ENCODE measurements around the gene MAP3K10. TPM values are rescaled to one million over a fixed set of nuclear protein-coding genes. Genes with fewer than 3 reads are reported as not detected.

Gene MAP3K10
- polyA plus RNA-seq, 1 donor from 2014 or later = 18.3 TPM

DNA sequence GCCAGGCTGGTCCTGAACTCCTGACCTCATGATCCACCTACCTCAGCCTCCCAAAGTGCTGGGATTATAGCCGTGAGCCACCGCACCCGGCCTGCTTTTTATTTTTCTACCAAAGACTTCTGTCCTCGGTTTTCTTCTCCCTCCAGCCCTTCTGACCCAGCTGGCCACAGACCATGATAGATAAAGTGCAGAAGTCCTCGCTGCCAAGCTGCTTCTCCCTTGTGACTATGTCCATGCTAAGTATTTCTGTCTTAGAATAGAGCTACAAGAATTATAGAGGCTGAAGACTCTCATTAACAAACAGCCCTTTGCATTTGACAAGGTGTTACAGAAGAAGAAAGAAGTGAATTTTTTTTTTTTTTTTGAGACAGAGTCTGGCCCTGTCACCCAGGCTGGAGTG lies 15.4 kb upstream of the MAP3K10 start (continued):
- TF ChIP-seq EP300 (conservative IDR thresholded peaks at IDR 0.05; ENCODE audit: poor library complexity, severe bottlenecking) = no peak

DNA sequence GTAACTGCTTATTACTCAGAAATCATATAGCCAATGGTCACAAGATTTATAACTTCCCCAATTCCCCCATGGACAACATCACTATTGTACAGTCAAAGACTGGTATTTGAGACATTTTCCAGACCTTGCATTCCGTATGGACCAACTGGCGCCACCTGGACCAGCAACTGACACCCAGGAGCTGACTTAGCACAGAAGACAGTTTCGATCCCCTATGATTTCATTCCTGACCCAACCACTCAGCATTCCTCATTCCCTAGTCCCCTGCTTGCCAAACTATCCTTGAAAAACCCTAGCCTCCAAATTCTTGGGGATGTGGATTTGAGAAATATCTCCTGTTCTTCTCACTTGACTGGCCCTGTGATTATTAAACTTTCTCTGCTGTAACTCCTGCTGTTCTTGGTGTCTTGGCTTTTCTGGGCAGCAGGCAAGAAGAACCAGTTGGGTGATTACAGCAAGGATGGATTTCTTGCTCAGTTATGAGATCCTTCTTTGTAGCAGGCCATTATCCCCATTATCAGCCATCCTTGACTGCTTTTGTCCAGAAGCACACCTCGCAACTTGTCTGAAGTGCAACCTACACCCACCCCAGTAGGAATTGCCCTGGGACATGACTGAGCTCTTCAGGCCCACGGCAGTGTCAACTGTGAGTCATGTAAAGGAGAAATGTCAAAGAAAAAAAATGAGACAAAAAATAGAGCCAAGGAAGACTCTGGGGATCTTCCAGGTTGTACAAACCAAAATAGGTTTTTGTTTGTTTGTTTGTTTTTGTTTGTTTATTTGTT lies 13.7 kb upstream of the MAP3K10 start:
- Histone ChIP-seq H3K9me2 (ENCODE audit: insufficient read depth, low read length) (no peaks in the 10 kb centered on the region), H3K36me3 (ENCODE audit: insufficient read depth, low read length) (no peaks in the 10 kb centered on the region)

DNA sequence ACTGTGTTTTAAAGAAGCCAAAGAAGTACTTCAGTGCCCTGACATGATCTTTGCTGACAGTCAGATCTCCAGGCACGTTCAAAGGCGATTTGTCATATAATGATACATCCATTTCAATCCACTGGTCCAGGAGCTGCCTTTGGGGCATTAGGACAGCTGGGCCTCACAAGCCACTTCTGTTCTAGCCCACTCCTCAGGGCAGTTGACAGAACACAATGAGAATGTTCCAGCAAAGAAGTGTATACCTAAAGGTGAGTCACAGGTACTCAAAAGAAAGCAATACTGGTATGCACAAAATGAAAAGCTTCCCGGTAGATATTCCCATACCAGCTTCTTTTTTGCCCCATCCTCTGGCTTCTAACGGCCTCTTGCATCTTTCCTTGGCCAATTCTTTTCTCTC lies 12.5 kb upstream of the MAP3K10 start:
- Histone ChIP-seq H3K36me3 (ENCODE audit: insufficient read depth, low read length) (no peaks in the 10 kb centered on the region), H4K20me1 (ENCODE audit: insufficient read depth) (no peaks in the 10 kb centered on the region), H3K9me2 (ENCODE audit: insufficient read depth, low read length) (no peaks in the 10 kb centered on the region), H3K9me3 (ENCODE audit: low read length) (no peaks in the 10 kb centered on the region), H2AFZ (ENCODE audit: low read depth, low read length) (no peak overlapping the region), H3F3A (ENCODE audit: insufficient read depth, low read length, poor library complexity, severe bottlenecking) (no peaks in the 10 kb centered on the region), H3K4me3 (ENCODE audit: low read length) (no peak overlapping the region), H3K79me2 (replicated peaks; ENCODE audit: insufficient read depth, low read length) (no peaks in the 10 kb centered on the region), H3K27me3 (ENCODE audit: insufficient read depth, low read depth, low read length) (no peaks in the 10 kb centered on the region), H3K4me2 (ENCODE audit: low read length) (no peak overlapping the region), H3K9ac (ENCODE audit: low read length) (no peak overlapping the region), H3K27ac (ENCODE audit: low read length) (no peak overlapping the region)
- TF ChIP-seq EP300 (conservative IDR thresholded peaks at IDR 0.05; ENCODE audit: poor library complexity, severe bottlenecking) (no peak), TAF1 (IDR thresholded peaks at IDR 0.05; ENCODE audit: low read depth) (no peak), RAD21 (conservative IDR thresholded peaks at IDR 0.05) (no peak), SMC3 (conservative IDR thresholded peaks at IDR 0.05; ENCODE audit: poor library complexity) (no peak), POLR2AphosphoS5 (IDR thresholded peaks at IDR 0.05) (no peak), MXI1 (conservative IDR thresholded peaks at IDR 0.05; ENCODE audit: poor library complexity, severe bottlenecking) (no peak)
- TF ChIP-seq, protein P1, sequence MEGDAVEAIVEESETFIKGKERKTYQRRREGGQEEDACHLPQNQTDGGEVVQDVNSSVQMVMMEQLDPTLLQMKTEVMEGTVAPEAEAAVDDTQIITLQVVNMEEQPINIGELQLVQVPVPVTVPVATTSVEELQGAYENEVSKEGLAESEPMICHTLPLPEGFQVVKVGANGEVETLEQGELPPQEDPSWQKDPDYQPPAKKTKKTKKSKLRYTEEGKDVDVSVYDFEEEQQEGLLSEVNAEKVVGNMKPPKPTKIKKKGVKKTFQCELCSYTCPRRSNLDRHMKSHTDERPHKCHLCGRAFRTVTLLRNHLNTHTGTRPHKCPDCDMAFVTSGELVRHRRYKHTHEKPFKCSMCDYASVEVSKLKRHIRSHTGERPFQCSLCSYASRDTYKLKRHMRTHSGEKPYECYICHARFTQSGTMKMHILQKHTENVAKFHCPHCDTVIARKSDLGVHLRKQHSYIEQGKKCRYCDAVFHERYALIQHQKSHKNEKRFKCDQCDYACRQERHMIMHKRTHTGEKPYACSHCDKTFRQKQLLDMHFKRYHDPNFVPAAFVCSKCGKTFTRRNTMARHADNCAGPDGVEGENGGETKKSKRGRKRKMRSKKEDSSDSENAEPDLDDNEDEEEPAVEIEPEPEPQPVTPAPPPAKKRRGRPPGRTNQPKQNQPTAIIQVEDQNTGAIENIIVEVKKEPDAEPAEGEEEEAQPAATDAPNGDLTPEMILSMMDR (IDR thresholded peaks at IDR 0.05; ENCODE audit: poor library complexity, severe bottlenecking) = no peak
- TF ChIP-seq, protein P2, sequence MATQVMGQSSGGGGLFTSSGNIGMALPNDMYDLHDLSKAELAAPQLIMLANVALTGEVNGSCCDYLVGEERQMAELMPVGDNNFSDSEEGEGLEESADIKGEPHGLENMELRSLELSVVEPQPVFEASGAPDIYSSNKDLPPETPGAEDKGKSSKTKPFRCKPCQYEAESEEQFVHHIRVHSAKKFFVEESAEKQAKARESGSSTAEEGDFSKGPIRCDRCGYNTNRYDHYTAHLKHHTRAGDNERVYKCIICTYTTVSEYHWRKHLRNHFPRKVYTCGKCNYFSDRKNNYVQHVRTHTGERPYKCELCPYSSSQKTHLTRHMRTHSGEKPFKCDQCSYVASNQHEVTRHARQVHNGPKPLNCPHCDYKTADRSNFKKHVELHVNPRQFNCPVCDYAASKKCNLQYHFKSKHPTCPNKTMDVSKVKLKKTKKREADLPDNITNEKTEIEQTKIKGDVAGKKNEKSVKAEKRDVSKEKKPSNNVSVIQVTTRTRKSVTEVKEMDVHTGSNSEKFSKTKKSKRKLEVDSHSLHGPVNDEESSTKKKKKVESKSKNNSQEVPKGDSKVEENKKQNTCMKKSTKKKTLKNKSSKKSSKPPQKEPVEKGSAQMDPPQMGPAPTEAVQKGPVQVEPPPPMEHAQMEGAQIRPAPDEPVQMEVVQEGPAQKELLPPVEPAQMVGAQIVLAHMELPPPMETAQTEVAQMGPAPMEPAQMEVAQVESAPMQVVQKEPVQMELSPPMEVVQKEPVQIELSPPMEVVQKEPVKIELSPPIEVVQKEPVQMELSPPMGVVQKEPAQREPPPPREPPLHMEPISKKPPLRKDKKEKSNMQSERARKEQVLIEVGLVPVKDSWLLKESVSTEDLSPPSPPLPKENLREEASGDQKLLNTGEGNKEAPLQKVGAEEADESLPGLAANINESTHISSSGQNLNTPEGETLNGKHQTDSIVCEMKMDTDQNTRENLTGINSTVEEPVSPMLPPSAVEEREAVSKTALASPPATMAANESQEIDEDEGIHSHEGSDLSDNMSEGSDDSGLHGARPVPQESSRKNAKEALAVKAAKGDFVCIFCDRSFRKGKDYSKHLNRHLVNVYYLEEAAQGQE (IDR thresholded peaks at IDR 0.05; ENCODE audit: borderline replicate concordance) = no peak

More for the DNA sequence above, 13.7 kb upstream of the MAP3K10 start:
- no peak overlapping the region for H2AFZ ChIP-seq (ENCODE audit: low read depth, low read length)
- no peaks in the 10 kb centered on the region for H4K20me1 ChIP-seq (ENCODE audit: insufficient read depth)
- H3F3A ChIP-seq (ENCODE audit: insufficient read depth, low read length, poor library complexity, severe bottlenecking) = no peaks in the 10 kb centered on the region
- H3K9me3 ChIP-seq (ENCODE audit: low read length) = no peaks in the 10 kb centered on the region
- no peak overlapping the region for H3K27ac ChIP-seq (ENCODE audit: low read length)
- H3K9ac ChIP-seq (ENCODE audit: low read length) = no peak overlapping the region
- no peak overlapping the region for H3K4me2 ChIP-seq (ENCODE audit: low read length)
- H3K27me3 ChIP-seq (ENCODE audit: insufficient read depth, low read depth, low read length) = no peaks in the 10 kb centered on the region
- H3K4me3 ChIP-seq (ENCODE audit: low read length) = no peak overlapping the region
- no peaks in the 10 kb centered on the region for H3K79me2 ChIP-seq (replicated peaks; ENCODE audit: insufficient read depth, low read length)
- TF ChIP-seq EZH2 (IDR thresholded peaks at IDR 0.05; ENCODE audit: borderline replicate concordance, insufficient read depth, low read length, poor library complexity, severe bottlenecking) (no peak), SMC3 (conservative IDR thresholded peaks at IDR 0.05; ENCODE audit: poor library complexity) (no peak), POLR2AphosphoS5 (IDR thresholded peaks at IDR 0.05) (no peak), EP300 (conservative IDR thresholded peaks at IDR 0.05; ENCODE audit: poor library complexity, severe bottlenecking) (no peak), RAD21 (conservative IDR thresholded peaks at IDR 0.05) (no peak), TAF1 (IDR thresholded peaks at IDR 0.05; ENCODE audit: low read depth) (no peak), MXI1 (conservative IDR thresholded peaks at IDR 0.05; ENCODE audit: poor library complexity, severe bottlenecking) (no peak)
- TF ChIP-seq, protein P1 (IDR thresholded peaks at IDR 0.05; ENCODE audit: poor library complexity, severe bottlenecking) = no peak
- TF ChIP-seq, protein P2 (IDR thresholded peaks at IDR 0.05; ENCODE audit: borderline replicate concordance) = no peak

Measured in neural cell (in vitro differentiated cells).